Activated CD4-positive, alpha-beta T cell treated with anti-CD3 and anti-CD28 coated beads for 36 hours (primary cell): ENCODE measurements around the gene ABR. TPM values are rescaled to one million over a fixed set of nuclear protein-coding genes. Genes with fewer than 3 reads are reported as not detected.

Experiments used
- ATAC-seq: fragments of 200-7000 bp; cut with Tn5 transposase; one replicate; pipeline ENCODE4 v1.10.0; 2021; ENCODE audit warnings: mild to moderate bottlenecking, moderate library complexity
- CTCF ChIA-PET: fragments of 350-600 bp; sonication (Branson Sonifier 250); formaldehyde crosslinking; loops from one replicate; lab custom pipeline; 2021; ENCODE audit warnings: antibody characterized with exemption; lab: Charles Lee
- POLR2A ChIA-PET: fragments of 350-600 bp; sonication (Branson Sonifier 250); formaldehyde crosslinking; loops from one replicate; lab custom pipeline; 2021; ENCODE audit warnings: antibody characterized with exemption, inconsistent platforms; lab: Charles Lee
- DNase-seq: peaks from one replicate; pipeline ENCODE4 v3.0.0-alpha.2; 2020
- H3K27ac Mint-ChIP-seq: one replicate; pipeline ENCODE4 v1.8.0; 2021; ENCODE audit warnings: mixed read lengths
- H3K27me3 Mint-ChIP-seq: one replicate; pipeline ENCODE4 v1.8.0; 2021; ENCODE audit warnings: mixed read lengths
- H3K36me3 Mint-ChIP-seq: one replicate; pipeline ENCODE4 v1.8.0; 2021; ENCODE audit warnings: low read depth, mixed read lengths
- H3K4me1 Mint-ChIP-seq: one replicate; pipeline ENCODE4 v1.8.0; 2021; ENCODE audit warnings: mixed read lengths
- H3K4me3 Mint-ChIP-seq: one replicate; pipeline ENCODE4 v1.8.0; 2021; ENCODE audit warnings: mild to moderate bottlenecking, moderate library complexity, mixed read lengths
- H3K9me3 Mint-ChIP-seq: one replicate; pipeline ENCODE4 v1.8.0; 2021; ENCODE audit warnings: low read depth, mixed read lengths
- intact Hi-C, 2 experiments: fragments of 100-400 bp; cut with DNase I in 1 of 2; cut with micrococcal nuclease in 1 of 2; formaldehyde crosslinking; loops; one replicate each; pipeline versions ENCODE4 v1.14.2 to v1.15.1; 2022 to 2024; cut with DNase I, micrococcal nuclease
- total RNA-seq, 2 experiments: library from RNA; stranded (reverse); gene quantifications; one replicate each; pipeline ENCODE4 v1.2.3, GENCODE V29; 2021

ABR gene
- total RNA-seq, 2 experiments from 2014 or later: 45.2 to 50.5 TPM

DNA sequence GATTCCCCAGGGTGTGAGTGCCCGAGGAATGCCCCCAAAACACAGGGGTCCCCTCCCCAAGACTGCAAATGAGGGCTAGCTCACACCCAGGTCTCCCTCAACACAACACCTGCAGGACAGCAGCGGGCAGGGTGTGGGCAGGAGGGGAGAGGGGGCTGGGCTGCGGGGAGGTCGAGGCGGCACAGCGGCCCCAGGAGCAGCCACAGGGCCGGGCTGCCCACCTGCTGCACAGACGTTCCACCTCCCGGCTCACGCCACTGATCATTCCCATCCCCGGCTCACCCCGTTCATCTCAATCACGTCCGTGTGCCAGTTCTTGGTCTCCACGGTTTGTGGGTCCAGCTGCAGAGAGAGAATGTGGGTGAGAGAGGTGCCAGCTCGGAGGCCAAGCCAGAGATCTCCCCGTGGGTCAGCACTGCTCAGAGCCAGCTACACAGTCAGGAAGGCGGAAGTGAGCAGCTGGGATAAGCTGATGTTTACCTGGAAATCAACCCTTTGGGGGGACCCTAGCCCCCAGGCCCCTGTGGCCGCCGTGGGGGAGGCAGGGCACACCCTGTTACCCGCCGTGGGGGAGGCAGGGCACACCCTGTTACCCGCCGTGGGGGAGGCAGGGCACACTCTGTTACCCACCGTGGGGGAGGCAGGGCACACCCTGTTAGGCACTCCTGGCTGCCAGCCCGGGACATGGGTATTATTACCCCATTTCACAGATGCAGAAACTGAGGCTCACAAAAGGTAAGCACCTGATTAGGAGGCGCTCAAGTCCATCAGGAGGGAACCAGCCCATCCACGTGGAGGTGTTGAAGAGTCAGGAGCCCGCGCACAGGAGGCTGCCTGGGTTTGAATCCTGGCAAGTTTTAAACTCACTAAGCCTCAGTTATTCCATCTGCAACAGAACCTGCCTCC is 166.7 kb downstream of the ABR start:
- Mint-ChIP-seq H3K27me3 (no peaks in the 10 kb centered on the region), H3K9me3 (no peaks in the 10 kb centered on the region), H3K36me3 (peaks cover 4% of the 10 kb centered on the region), H3K4me3 (no peak overlapping the region), H3K27ac (no peak overlapping the region), H3K4me1 (no peaks in the 10 kb centered on the region)
- intact Hi-C loops: no loop called here
- ChIA-PET CTCF (no interaction called here), POLR2A (no interaction called here)
- DNase-seq (no peak), ATAC-seq (no peak)

DNA sequence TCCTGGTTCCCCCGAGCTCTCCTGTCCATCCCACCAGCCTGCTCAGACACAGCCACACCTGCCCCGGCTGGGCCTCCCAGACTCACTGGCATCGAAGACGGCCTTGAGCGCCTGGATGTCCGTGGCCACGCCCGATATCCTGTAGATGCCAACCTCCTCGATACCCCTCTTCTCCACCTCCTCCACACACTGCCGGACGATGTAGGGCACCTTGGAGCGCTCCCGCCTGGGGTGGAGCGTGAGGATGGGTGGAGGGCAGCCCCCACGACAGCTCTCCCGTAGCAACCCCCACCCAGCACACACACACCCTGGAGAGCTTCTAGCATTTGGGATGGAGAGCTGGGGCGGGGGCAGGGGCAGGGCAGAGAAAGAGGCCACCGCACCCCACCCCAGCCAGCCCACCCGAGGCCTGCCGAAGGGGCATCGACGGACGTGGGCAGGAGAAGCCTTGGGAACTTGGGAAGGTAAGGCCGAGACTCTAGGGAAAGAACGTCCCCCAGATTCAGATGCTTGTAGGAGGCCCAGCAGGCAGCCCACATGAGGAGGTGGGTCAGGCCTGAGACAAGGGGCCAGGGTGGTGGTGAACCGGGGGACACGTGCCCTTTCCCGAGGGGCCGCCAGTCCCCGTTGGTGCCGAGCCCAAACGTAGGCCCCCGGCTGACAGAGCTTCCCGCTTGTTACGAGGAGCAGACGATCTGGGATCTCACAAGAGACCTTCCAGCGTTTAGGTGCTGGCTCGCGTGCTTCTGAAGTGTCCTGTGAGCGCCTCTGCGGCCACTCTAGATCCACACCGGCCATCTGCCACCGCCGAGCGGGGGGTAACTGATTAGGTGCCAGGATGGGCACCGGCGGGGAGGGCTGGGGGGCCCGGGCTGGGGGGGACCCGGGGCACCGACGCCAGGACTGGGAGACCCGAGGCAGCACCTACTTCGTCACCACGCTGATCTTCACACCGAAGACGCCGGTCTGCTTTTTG is 167.7 kb downstream of the ABR start:
- no peak for ATAC-seq
- Mint-ChIP-seq H3K36me3 (peaks cover 4% of the 10 kb centered on the region), H3K4me1 (no peaks in the 10 kb centered on the region), H3K4me3 (no peak overlapping the region), H3K27ac (no peak overlapping the region), H3K9me3 (no peaks in the 10 kb centered on the region), H3K27me3 (no peaks in the 10 kb centered on the region)
- intact Hi-C loops: no loop called here
- no peak for DNase-seq
- ChIA-PET POLR2A (no interaction called here), CTCF (no interaction called here)

- intact Hi-C loops: no loop called here
- CTCF ChIA-PET: no interaction called here
These were observed 168.6 kb downstream of the ABR start for GRCh38 chr17:1011138-1011537.

DNA sequence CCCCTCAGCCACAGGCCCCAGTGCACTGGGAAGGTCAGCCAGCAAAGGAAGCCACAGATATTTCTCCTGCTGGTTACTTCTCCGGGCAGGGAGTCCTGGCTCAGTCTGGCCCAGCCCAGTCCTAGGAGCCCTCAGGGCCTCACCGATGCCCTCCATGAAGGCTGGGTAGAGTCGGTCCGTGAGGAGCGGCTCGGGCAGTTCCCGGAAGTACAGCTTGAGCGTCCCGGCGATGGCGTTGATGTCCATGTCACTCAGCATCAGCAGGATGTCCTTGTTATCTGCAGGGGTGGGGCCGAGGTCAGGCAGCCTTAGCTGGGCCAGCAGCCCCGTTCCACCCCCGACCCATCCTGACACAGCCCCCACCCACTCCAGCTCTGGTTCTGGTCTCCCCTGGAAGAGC is 169.2 kb downstream of the ABR start:
- Mint-ChIP-seq H3K4me1 (peaks cover 3% of the 10 kb centered on the region), H3K9me3 (no peaks in the 10 kb centered on the region), H3K27me3 (no peaks in the 10 kb centered on the region), H3K27ac (no peak overlapping the region), H3K4me3 (no peak overlapping the region), H3K36me3 (peaks cover 4% of the 10 kb centered on the region)
- DNase-seq: no peak
- intact Hi-C loops: no loop called here
- ChIA-PET CTCF (no interaction called here), POLR2A (interaction anchor here (0.5 kb wide), 1 partner anchor 1848 kb away, joined by 6 read pairs; no protein-coding TSS in a partner anchor)
- no peak for ATAC-seq

More at GRCh38 chr17:1011138-1011537, 168.6 kb downstream of the ABR start:
- Mint-ChIP-seq H3K27me3 (no peaks in the 10 kb centered on the region), H3K9me3 (no peaks in the 10 kb centered on the region), H3K36me3 (peaks cover 4% of the 10 kb centered on the region), H3K27ac (no peak overlapping the region), H3K4me1 (no peaks in the 10 kb centered on the region), H3K4me3 (no peak overlapping the region)
- no peak for ATAC-seq
- DNase-seq: no peak
- POLR2A ChIA-PET: interaction anchor here (0.5 kb wide), 1 partner anchor 1847 kb away, joined by 6 read pairs; no protein-coding TSS in a partner anchor

DNA sequence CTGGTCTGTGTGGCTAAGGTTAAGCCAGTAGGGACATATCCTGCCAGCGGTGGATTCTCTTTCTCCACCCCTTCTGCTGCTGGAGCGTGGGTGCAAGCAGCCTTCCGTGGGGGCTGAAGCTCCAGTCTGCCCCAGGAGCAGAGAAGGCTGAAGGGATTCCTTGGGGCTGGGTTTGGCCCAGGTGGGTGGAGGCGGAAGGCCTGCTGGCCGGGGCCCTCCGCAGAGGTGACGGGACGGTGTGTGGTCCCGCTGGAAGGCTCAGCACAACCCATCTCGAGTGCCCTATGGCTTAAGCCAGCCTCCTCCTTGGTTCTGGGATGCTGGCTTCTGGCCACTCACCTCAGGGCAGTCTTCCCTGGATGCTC is 169.7 kb downstream of the ABR start:
- intact Hi-C loops: no loop called here
- Mint-ChIP-seq H3K27me3 (no peaks in the 10 kb centered on the region), H3K4me3 (no peak overlapping the region), H3K4me1 (peaks cover 8% of the 10 kb centered on the region), H3K9me3 (no peaks in the 10 kb centered on the region), H3K36me3 (peaks cover 4% of the 10 kb centered on the region), H3K27ac (no peak overlapping the region)
- ATAC-seq (no peak), DNase-seq (no peak)
- ChIA-PET POLR2A (no interaction called here), CTCF (no interaction called here)

DNA sequence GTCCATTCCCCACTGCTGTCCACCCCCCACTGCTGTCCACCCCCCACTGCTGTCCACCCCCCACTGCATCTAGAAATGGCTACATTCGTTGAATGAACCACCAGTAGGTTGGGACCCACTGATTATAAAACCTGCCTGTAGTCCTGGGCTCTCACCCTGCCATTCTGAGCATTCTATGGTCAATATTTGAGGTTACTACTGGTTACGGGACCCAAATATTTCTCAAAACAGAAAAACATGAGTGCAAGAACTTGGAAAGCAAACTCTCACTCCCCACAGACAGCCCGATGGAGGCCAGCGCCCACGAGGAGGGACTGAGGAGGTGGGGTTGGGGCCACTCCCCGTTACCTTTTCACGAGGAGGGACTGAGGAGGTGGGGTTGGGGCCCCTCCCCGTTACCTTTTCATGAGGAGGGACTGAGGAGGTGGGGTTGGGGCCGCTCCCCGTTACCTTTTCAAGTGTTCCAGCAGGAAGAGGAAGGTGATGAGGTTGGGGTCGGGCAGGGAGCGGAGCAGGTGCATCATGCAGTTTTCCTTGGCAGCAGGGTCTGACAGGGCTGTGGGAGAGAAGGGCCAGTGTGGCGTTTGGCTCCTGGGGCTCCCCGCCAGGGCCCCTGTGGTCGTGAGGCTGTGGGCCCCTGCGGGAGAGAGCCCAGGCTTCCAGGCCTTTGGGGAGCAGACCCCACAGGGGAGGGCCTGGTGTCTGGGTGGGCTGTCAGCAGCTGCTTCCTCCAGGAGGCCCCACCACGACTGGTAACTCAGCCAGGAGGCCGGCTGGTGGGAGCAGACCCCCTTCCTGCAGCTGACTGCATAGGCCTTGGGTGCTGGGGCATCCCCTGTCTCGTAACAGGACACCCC is 170.3 kb downstream of the ABR start:
- intact Hi-C loops: no loop called here
- POLR2A ChIA-PET: no interaction called here
- Mint-ChIP-seq H3K27ac (no peak overlapping the region), H3K4me1 (peaks cover 8% of the 10 kb centered on the region), H3K27me3 (no peaks in the 10 kb centered on the region), H3K9me3 (no peaks in the 10 kb centered on the region), H3K36me3 (peaks cover 6% of the 10 kb centered on the region), H3K4me3 (no peak overlapping the region)
- ATAC-seq: no peak
- no peak for DNase-seq
- CTCF ChIA-PET: no interaction called here

DNA sequence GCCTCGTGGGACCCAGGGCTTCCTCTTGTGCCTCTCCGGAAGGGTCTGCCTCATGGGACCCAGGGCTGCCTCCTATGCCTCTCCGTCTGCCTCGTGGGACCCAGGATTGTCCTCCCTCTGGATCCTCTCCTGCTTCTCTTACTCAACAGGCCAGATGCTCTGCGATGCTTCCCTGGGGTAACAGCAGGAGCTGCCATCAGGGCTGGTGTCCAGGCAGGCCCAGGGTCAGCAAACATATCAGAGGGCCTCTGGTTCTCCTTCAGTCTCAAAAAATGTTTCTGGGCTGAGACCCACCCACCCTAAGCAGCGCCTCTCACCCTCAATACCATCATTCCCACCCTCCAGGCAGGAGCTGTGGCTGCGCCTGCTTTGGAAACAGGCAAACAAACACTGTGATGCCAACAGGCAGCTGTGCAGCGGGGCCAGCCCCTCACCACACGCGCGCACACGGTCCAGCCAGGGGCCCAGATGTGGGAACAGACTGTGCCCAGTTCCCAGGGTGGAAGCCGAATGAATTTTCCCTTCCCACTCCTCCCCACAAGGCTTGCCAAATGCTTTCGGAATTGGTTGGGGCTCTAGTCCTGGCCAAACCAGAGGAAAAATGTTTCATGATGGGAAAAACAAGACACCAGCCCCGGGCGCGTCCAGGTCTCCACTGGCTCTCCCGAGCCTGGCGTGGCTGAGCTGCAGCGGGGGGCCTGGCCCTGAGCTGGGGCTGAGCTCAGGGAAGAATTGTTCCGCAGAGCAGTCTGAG is 171.6 kb downstream of the ABR start:
- Mint-ChIP-seq H3K27ac (no peak overlapping the region), H3K36me3 (peaks cover 6% of the 10 kb centered on the region), H3K4me1 (peaks cover 8% of the 10 kb centered on the region), H3K4me3 (no peak overlapping the region), H3K9me3 (no peaks in the 10 kb centered on the region), H3K27me3 (no peaks in the 10 kb centered on the region)
- ATAC-seq (no peak), DNase-seq (no peak)
- CTCF ChIA-PET: no interaction called here
- intact Hi-C loops: no loop called here
- POLR2A ChIA-PET: no interaction called here

DNA sequence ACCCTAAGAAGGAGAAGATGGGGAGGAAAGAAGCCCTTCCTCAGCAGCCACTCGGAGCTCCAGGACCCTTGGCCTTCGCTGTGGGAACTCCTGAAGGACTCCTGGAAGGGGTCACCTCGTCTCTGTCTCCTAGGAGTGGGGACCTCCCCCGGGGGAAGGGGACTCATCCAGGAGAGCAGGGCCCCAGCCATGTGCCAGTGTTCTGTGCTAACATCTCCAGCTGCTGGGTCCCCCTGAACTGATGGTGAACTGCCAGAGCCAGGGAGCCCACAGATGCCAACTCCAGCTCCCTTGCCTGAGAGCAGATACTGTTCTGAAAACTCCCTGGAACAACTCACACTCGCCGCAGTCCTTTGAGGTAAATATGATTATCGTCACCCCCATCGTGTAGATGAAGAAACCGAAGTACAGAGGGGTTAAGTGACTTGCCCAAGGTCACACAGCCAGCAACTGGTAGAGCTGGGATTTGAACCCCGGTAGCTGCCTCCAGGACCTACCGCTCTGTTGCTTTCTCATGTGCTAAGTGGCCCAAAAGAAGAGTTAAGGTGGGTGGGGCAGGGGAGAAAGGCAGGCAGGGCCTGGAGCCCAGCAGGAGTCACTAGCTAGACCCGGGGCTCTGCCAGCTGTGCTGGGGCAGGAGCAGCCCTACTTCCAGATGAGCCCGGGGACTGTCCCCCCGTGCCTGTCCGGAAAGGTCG is 172.3 kb downstream of the ABR start:
- ChIA-PET CTCF (no interaction called here), POLR2A (no interaction called here)
- Mint-ChIP-seq H3K27me3 (no peaks in the 10 kb centered on the region), H3K27ac (no peak overlapping the region), H3K4me3 (no peak overlapping the region), H3K9me3 (no peaks in the 10 kb centered on the region), H3K36me3 (peaks cover 6% of the 10 kb centered on the region), H3K4me1 (peaks cover 8% of the 10 kb centered on the region)
- ATAC-seq (no peak), DNase-seq (no peak)
- intact Hi-C loops: no loop called here

DNA sequence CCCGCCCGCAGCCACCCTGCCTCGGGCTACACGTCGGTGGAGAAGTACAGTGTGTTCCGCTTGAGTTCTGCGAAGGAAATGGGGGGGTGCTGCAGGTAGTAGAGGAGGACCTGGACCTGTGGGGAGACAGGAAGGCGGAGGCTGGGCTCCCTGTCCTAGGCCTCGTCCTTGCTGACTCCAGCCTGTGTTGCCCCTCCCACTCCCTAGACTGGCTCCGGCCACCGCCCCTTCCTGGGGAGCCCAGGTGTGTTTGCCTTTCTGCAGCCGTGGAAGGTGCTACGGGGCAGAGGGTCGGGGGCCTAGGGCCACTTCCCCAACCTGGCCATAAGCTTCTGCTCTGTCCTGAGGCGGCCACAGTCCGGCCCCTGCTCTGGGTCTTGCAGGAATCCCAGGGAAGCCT is 173.7 kb downstream of the ABR start:
- H3K4me3 Mint-ChIP-seq: no peak overlapping the region
- H3K9me3 Mint-ChIP-seq: no peaks in the 10 kb centered on the region
- H3K27me3 Mint-ChIP-seq: no peaks in the 10 kb centered on the region
- peaks cover 17% of the 10 kb centered on the region for H3K36me3 Mint-ChIP-seq
- H3K4me1 Mint-ChIP-seq: peaks cover 8% of the 10 kb centered on the region
- intact Hi-C loops: no loop called here
- ChIA-PET CTCF (no interaction called here), POLR2A (no interaction called here)
- DNase-seq (no peak), ATAC-seq (no peak)
- no peak overlapping the region for H3K27ac Mint-ChIP-seq

- Mint-ChIP-seq H3K9me3 (no peaks in the 10 kb centered on the region), H3K4me3 (no peak overlapping the region), H3K27ac (peak overlapping the region; percentile 19), H3K36me3 (peaks cover 19% of the 10 kb centered on the region), H3K4me1 (peaks cover 8% of the 10 kb centered on the region), H3K27me3 (no peaks in the 10 kb centered on the region)
- DNase-seq: no peak
- CTCF ChIA-PET: no interaction called here
- intact Hi-C loops: no loop called here
- POLR2A ChIA-PET: no interaction called here
- no peak for ATAC-seq
These were observed 174.3 kb downstream of the ABR start for GRCh38 chr17:1005361-1005946.
